KOPT-K1 (cell line): ENCODE results near the gene TOMM70.
A peak's percentile ranks its signal among the peaks of the same experiment; 100 is the strongest.
"Not testable (repeated sequence)": the region's sequence is repeated elsewhere in the genome, so short reads cannot be mapped to it uniquely, and the experiment has no call there.

Experiments
- H3K27ac ChIP-seq: fragments of 200-600 bp; sonication (generic); 2 replicates; pipeline ENCODE4 v1.5.1; 2016; ENCODE audit warnings: antibody characterized with exemption, mild to moderate bottlenecking, low read depth, low read length; ENCODE audit not compliant: poor library complexity, severe bottlenecking
- H3K36me3 ChIP-seq: fragments of 200-600 bp; sonication (generic); 2 replicates; pipeline ENCODE4 v1.5.1; 2017; ENCODE audit warnings: antibody characterized with exemption, mild to moderate bottlenecking, low read length, moderate library complexity; ENCODE audit not compliant: insufficient read depth
- H3K9me3 ChIP-seq: fragments of 200-600 bp; sonication (generic); 2 replicates; pipeline ENCODE4 v1.5.1; 2017; ENCODE audit warnings: antibody characterized with exemption, low read length, mild to moderate bottlenecking; ENCODE audit not compliant: insufficient read depth, poor library complexity, severe bottlenecking

The TOMM70 gene

DNA sequence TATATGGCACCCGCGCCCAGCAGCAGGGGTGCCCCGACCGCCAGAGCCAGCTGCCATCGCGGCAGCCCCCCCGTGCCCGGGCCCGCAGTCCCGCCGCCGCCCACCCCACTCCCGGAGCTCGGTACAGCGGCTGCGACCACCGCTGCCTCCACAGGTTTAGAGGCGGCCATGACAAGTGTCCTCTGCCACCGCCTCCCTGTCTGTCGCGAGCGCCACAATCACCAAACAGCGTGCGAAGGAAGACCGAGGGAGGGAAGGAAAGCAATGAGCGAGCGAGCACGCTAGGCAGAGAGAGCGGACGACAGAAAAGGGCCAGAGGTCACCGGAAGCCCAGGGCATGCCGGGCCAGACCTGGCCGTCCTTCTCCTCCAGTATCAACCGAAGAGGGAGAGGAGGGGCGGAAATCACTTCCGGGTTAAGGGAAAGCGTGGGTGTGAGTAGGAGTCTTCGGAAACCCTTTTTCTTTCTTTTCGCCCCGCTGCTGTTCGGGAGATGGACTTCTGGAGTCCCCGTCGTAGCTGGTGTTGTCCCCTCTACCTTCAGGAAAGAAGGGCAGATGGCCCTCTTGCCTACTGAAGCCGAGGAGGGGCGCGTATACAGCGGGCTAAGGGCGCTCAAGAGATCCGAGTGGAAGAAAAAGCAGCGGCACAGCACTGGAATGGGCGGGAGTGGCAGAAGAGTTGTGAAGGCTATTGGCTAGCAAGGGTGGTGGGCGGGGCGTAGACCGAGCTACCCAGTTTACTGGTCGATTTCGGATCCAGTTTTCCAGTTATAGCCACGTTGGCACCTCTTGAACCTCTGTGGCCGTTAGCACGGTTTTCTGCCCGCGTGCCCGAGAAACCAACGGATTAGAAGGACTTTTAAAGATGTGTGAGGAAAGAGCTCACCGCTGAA, at the start of gene TOMM70, which contains the start of gene LNP1:
Gene TOMM70 (minus strand): TSS at position 310 of the 894 bp plus-strand sequence. CDS start 140 bp downstream, at position 170.
Gene LNP1 (plus strand): TSS at position 760 of the 894 bp plus-strand sequence. CDS start 28,191 bp downstream, outside the sequence.
- Histone ChIP-seq H3K36me3 (peaks cover 5% of the 10 kb centered on the region; the same call in 1 of the 2 replicates), H3K9me3 (no peaks in the 10 kb centered on the region), H3K27ac (peak within 1 kb of the TSS; percentile 92)

- no peak overlapping the region for H3K27ac ChIP-seq
Measured at GRCh38 chr3:100449214-100449613, 48.3 kb upstream of the TOMM70 start.

GRCh38 chr3:100448079-100448478, 47.2 kb upstream of the TOMM70 start:
- no peaks in the 10 kb centered on the region for H3K36me3 ChIP-seq
- peaks cover 10% of the 10 kb centered on the region for H3K9me3 ChIP-seq
- H3K27ac ChIP-seq, result no peak overlapping the region

More at GRCh38 chr3:100449214-100449613, 48.3 kb upstream of the TOMM70 start:
- H3K9me3 ChIP-seq, result no peaks in the 10 kb centered on the region
- H3K36me3 ChIP-seq, result no peaks in the 10 kb centered on the region

GRCh38 chr3:100447067-100447466, 46.2 kb upstream of the TOMM70 start:
- H3K27ac ChIP-seq, H3K9me3 ChIP-seq, H3K36me3 ChIP-seq: not testable (repeated sequence)

GRCh38 chr3:100443690-100444089, 42.8 kb upstream of the TOMM70 start:
- Histone ChIP-seq H3K27ac (no peak overlapping the region), H3K9me3 (peaks cover 10% of the 10 kb centered on the region), H3K36me3 (no peaks in the 10 kb centered on the region)

- H3K36me3 ChIP-seq, result no peaks in the 10 kb centered on the region
- no peak overlapping the region for H3K27ac ChIP-seq
- H3K9me3 ChIP-seq, result peaks cover 10% of the 10 kb centered on the region
Measured at GRCh38 chr3:100440895-100441294, 40.0 kb upstream of the TOMM70 start.

- H3K9me3 ChIP-seq, result peaks cover 5% of the 10 kb centered on the region
- no peaks in the 10 kb centered on the region for H3K36me3 ChIP-seq
- no peak overlapping the region for H3K27ac ChIP-seq
Measured at GRCh38 chr3:100438623-100438974, 37.7 kb upstream of the TOMM70 start.

DNA sequence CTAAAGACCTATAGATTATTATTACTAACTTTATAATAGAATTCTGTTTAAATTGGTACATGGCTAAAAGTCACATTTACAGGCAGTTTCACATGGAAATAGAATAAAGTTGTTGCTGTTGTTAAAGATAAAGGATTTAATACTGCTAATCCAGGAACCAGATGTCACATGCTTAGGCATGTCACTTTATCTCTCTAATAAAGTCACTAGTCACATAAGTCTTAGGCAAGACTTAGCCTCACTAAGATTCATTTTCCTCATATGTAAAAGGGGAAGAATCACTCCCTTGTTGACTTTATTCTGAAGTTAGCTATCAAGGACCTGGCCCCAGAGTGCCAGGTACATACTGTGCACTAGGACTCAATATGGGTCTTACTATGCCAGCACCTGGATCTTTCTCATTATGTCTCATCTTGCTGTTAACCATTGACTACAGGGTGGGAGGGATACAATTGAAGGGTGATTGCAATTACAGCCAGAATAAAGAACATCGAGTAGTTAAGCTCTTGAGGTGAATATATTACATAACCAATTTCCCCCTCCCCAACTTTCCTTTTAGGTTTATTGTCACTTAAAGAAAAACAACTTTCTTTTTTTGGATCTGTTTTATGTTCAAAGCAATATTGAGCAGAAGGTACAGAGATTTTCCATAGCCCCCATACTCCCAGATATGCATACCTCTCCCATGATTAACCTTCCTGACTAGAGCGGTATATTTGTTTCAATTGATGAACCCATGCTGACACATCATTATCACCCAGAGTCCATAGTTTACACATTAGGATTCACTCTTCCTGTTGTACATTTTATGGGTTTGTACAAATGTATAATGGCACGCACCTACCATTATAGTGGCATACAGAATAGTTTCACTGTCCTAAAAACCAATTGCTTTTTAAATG, 37.1 kb upstream of the TOMM70 start:
- no peak overlapping the region for H3K27ac ChIP-seq
- H3K36me3 ChIP-seq, result no peaks in the 10 kb centered on the region
- no peaks in the 10 kb centered on the region for H3K9me3 ChIP-seq

GRCh38 chr3:100436951-100437350, 36.1 kb upstream of the TOMM70 start:
- no peak overlapping the region for H3K27ac ChIP-seq
- no peaks in the 10 kb centered on the region for H3K36me3 ChIP-seq
- no peaks in the 10 kb centered on the region for H3K9me3 ChIP-seq

GRCh38 chr3:100429187-100429716, 28.4 kb upstream of the TOMM70 start:
- no peak overlapping the region for H3K27ac ChIP-seq
- no peaks in the 10 kb centered on the region for H3K36me3 ChIP-seq

DNA sequence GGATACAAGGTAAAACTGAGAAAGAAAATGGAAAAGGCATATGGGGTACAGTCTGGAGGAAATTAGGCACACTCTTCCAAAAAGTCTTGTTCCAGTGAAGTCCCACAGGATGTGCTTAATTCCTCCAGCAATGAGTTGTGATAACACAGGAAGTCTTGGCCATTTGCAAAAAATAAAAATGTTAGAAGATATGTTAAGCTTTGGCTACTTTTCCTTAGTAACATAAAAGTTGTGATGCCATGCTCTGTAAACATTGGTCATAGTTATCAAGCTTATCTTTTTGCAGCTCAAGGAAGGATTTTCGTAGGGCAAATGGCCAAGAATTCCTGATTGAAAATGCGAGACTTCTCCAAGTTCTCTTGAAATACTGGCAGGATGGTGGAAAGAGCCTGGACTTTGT, 26.8 kb upstream of the TOMM70 start:
- Histone ChIP-seq H3K27ac (no peak overlapping the region), H3K9me3 (no peaks in the 10 kb centered on the region), H3K36me3 (no peaks in the 10 kb centered on the region)

More at GRCh38 chr3:100429187-100429716, 28.4 kb upstream of the TOMM70 start:
- no peaks in the 10 kb centered on the region for H3K9me3 ChIP-seq

DNA sequence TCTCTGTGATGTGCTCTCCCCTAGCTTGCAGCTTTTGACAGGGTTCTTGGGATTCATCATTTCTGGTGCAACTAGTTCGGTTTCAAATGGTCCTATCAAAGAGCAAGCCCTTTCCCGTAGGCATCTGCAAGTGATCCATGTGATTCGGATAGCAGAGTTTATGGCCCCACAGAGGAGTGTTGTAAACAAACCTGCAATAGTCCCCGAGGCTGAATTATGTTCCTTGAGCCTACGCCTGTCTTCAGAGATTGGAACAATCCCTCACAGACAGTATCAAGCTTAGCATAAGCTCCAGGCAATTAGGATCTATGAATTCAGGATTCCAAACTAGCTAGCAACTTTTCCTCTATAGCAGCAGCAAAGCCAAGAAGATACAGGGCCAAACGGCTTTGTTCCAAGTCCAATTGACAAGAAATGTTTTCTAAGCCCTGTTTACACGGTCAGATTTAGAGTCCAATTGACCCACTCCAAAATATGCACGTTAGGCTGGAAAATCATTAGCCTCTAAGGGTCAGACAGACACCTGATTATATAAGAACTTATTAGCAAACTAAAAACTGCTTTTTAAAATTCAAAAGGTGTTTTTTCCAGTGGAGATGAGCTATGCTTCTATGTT, 25.3 kb upstream of the TOMM70 start:
- Histone ChIP-seq H3K9me3 (no peaks in the 10 kb centered on the region), H3K36me3 (no peaks in the 10 kb centered on the region), H3K27ac (no peak overlapping the region)

- no peak overlapping the region for H3K27ac ChIP-seq
Measured at GRCh38 chr3:100425316-100425715, 24.4 kb upstream of the TOMM70 start.

GRCh38 chr3:100424261-100424660, 23.4 kb upstream of the TOMM70 start:
- Histone ChIP-seq H3K36me3 (no peaks in the 10 kb centered on the region), H3K9me3 (no peaks in the 10 kb centered on the region), H3K27ac (no peak overlapping the region)

More at GRCh38 chr3:100425316-100425715, 24.4 kb upstream of the TOMM70 start:
- H3K36me3 ChIP-seq, result no peaks in the 10 kb centered on the region
- H3K9me3 ChIP-seq, result no peaks in the 10 kb centered on the region
